GM12878 (cell line): Measurements from ENCODE around the gene VMP1. TPM values are rescaled to one million over a fixed set of nuclear protein-coding genes. Genes with fewer than 3 reads are reported as not detected.

ENCODE experiments used
- ATF7 ChIP-seq: fragments of 450-650 bp; IDR thresholded peaks from 2 replicates; pipeline ENCODE4 v1.6.1; 2016; ENCODE audit warnings: low read depth, mild to moderate bottlenecking
- BCL3 ChIP-seq: IDR thresholded peaks from 2 replicates; pipeline ENCODE4 v1.6.1; 2011; ENCODE audit warnings: borderline replicate concordance, low read depth, mild to moderate bottlenecking, moderate library complexity, low read length; ENCODE audit not compliant: insufficient read depth, poor library complexity, severe bottlenecking
- JUNB ChIP-seq: IDR thresholded peaks from 2 replicates; pipeline ENCODE4 v1.6.1; 2016; ENCODE audit warnings: antibody characterized with exemption, mild to moderate bottlenecking
- POU2F2 ChIP-seq: IDR thresholded peaks from 3 replicates; pipeline ENCODE4 v1.6.1; 2011; ENCODE audit warnings: low read depth, mild to moderate bottlenecking, low read length, borderline replicate concordance
- RELB ChIP-seq: fragments of 450-650 bp; IDR thresholded peaks from 2 replicates; pipeline ENCODE4 v1.6.1; 2017; ENCODE audit warnings: low read depth, mild to moderate bottlenecking, moderate library complexity
- polyA plus RNA-seq, 11 experiments: library from polyadenylated mRNA; depleted of rRNA in 4 of 11; unstranded in 6 of 11; stranded (reverse) in 5 of 11; fragments of >200 nt; fragmentation: Nextera tagmentation in 4 of 11; fragmentation: Illumina TruSeq in 1 of 11; extraction: Ambion mirVana in 4 of 11; extraction: Trizol in 1 of 11; gene quantifications; 1 replicate in 1 of 11; 2 replicates in 10 of 11; pipeline versions ENCODE4 v1.2.1 to v1.2.3, GENCODE V29; 2011 to 2016; ENCODE audit warnings: inconsistent platforms in 2 of 11, missing spikeins in 2 of 11, low read depth in 1 of 11
- total RNA-seq, 4 experiments: library from RNA; depleted of rRNA in 3 of 4; stranded (reverse); fragments of >200 nt in 3 of 4; fragmentation: Illumina TruSeq in 1 of 4; extraction: Trizol in 1 of 4; gene quantifications; 2 replicates each; pipeline versions ENCODE4 v1.2.1 to v1.2.3, GENCODE V29; 2013 to 2021

VMP1 gene
- total and polyA plus RNA-seq, 10 of the 15 experiments (the other 5 are each of a cell fraction or from before 2014, with no cell fraction given): 88.4 to 199 (median 132) TPM

- TF ChIP-seq BCL3 (peak; percentile 34), POU2F2 (no peak), RELB (peak; percentile 53; the same call in 1 of the 2 replicates), JUNB (peak; percentile 25; the same call in 1 of the 2 replicates), ATF7 (no peak; the same call in 1 of the 2 replicates)
These were observed 118.3 kb downstream of the VMP1 start (continued) for GRCh38 chr17:59825533-59826322.
